Keratinocyte (primary cell): Measurements from ENCODE around the gene ANKRD44. TPM values are rescaled to one million over a fixed set of nuclear protein-coding genes. Genes with fewer than 3 reads are reported as not detected.

Experiments
- DNase-seq: peaks from one replicate; pipeline ENCODE4 v3.0.0-alpha.2; 2011; ENCODE audit warnings: low read depth, missing footprints, low spot score
- FAIRE-seq: peaks from 2 replicates; lab custom pipeline; 2011; peaks lifted over from hg19 to GRCh38; lab: Jason Lieb, UNC
- H2AFZ ChIP-seq: 2 replicates; pipeline ENCODE4 v1.6.0; 2012; ENCODE audit warnings: low read length, control low read depth, inconsistent platforms; ENCODE audit not compliant: control insufficient read depth
- H3K27ac ChIP-seq: 2 replicates; pipeline ENCODE4 v1.5.1; 2011; ENCODE audit warnings: low read length; ENCODE audit not compliant: control insufficient read depth, insufficient read depth
- H3K27me3 ChIP-seq: 3 replicates; pipeline ENCODE4 v1.6.0; 2011; ENCODE audit warnings: low read length; ENCODE audit not compliant: control insufficient read depth, insufficient read depth; ENCODE audit errors: extremely low read depth
- H3K36me3 ChIP-seq, 2 experiments: 2 replicates in 1 of 2; 3 replicates in 1 of 2; pipeline ENCODE4 v1.5.1; 2011; ENCODE audit warnings: low read length in 2 of 2, mild to moderate bottlenecking in 1 of 2; ENCODE audit not compliant: control insufficient read depth in 2 of 2, insufficient read depth in 2 of 2; ENCODE audit errors: extremely low read depth in 1 of 2
- H3K4me1 ChIP-seq: 3 replicates; pipeline ENCODE4 v1.5.1; 2011; ENCODE audit warnings: low read length; ENCODE audit not compliant: control insufficient read depth, insufficient read depth; ENCODE audit errors: extremely low read depth
- H3K4me2 ChIP-seq: 3 replicates; pipeline ENCODE4 v1.6.0; 2011; ENCODE audit warnings: low read depth, low read length; ENCODE audit not compliant: control insufficient read depth, insufficient read depth; ENCODE audit errors: extremely low read depth
- H3K4me3 ChIP-seq, 3 experiments: fragments of 200-600 bp in 1 of 3; sonication (generic) in 1 of 3; 2 replicates in 2 of 3; 3 replicates in 1 of 3; pipeline ENCODE4 v1.5.1; 2011 to 2016; ENCODE audit warnings: low read length in 3 of 3, mild to moderate bottlenecking in 3 of 3, control low read depth in 2 of 3, inconsistent platforms in 1 of 3, low read depth in 1 of 3, mixed read lengths in 1 of 3, mixed run types in 1 of 3, moderate library complexity in 1 of 3; ENCODE audit not compliant: control insufficient read depth in 2 of 3, insufficient read depth in 2 of 3; ENCODE audit errors: extremely low read depth in 1 of 3
- H3K79me2 ChIP-seq: 2 replicates; pipeline ENCODE4 v1.6.0; 2012; ENCODE audit warnings: low read length; ENCODE audit not compliant: control insufficient read depth, insufficient read depth
- H3K9ac ChIP-seq: 3 replicates; pipeline ENCODE4 v1.6.0; 2011; ENCODE audit warnings: low read length; ENCODE audit not compliant: control insufficient read depth, insufficient read depth; ENCODE audit errors: extremely low read depth
- H3K9me1 ChIP-seq: 3 replicates; pipeline ENCODE4 v1.6.0; 2011; ENCODE audit warnings: low read length; ENCODE audit not compliant: control insufficient read depth, insufficient read depth; ENCODE audit errors: extremely low read depth
- H3K9me3 ChIP-seq: 2 replicates; pipeline ENCODE4 v1.5.1; 2012; ENCODE audit warnings: low read depth, low read length; ENCODE audit not compliant: control insufficient read depth
- H4K20me1 ChIP-seq: 3 replicates; pipeline ENCODE4 v1.6.0; 2011; ENCODE audit warnings: low read length; ENCODE audit not compliant: control insufficient read depth, insufficient read depth; ENCODE audit errors: extremely low read depth
- CTCF ChIP-seq, 3 experiments: IDR thresholded peaks in 1 of 3; conservative IDR thresholded peaks in 1 of 3; optimal IDR thresholded peaks in 1 of 3; 2 replicates in 2 of 3; 3 replicates in 1 of 3; pipeline versions ENCODE3 to v1.5.1; 2011; ENCODE audit warnings: low read length in 3 of 3, mild to moderate bottlenecking in 3 of 3, moderate library complexity in 2 of 3, control low read depth in 1 of 3, inconsistent platforms in 1 of 3; ENCODE audit not compliant: insufficient read depth in 2 of 3; ENCODE audit errors: extremely low read depth in 1 of 3
- EZH2 ChIP-seq: IDR thresholded peaks from one replicate; pipeline ENCODE4 v1.6.1; 2012; ENCODE audit warnings: inconsistent platforms, mild to moderate bottlenecking, low read length, moderate library complexity
- dilution Hi-C: fragments of 300-500 bp; cut with MboI; formaldehyde crosslinking; loops from one replicate; pipeline ENCODE4 v1.7.0; 2020; ENCODE audit warnings: low sequenced_read_pairs; ENCODE audit not compliant: extremely low pct_ligation_motif_present
- polyA plus RNA-seq, 5 experiments: library from polyadenylated mRNA; depleted of rRNA in 3 of 5; stranded (reverse) in 3 of 5; stranded (forward) in 1 of 5; unstranded in 1 of 5; fragments of >200 nt; gene quantifications; 1 replicate in 1 of 5; 2 replicates in 3 of 5; 3 replicates in 1 of 5; pipeline versions ENCODE4 v1.2.1 to v1.2.3, GENCODE V29; 2011 to 2012; ENCODE audit warnings: missing spikeins in 2 of 5, low read depth in 1 of 5, low replicate concordance in 1 of 5

Gene ANKRD44
- polyA plus RNA-seq, 1 donor (not counting 4 experiments of a cell fraction or from before 2014, with no cell fraction given): 0.35 TPM

DNA sequence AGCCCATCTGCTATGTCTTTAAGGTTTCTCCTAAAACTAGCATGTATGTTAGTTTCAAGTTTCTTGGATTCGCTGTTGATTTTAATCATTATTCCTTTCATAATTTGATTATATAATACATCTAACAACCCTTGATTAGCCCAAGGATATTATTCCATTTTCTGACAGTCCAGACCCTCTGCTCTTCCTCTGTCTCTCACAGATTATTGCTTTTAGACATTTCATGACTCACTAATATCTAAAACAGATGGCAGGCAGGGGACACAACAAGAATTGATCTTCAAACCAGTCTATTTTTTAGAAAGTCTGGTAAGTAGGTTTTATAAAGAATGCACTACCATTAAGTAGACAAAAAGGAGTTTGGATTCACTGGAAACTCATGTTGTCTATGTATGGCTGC, 162.2 kb downstream of the ANKRD44 start:
- DNase-seq (no peak), FAIRE-seq (no peak)
- Histone ChIP-seq H3K4me3 (no peak overlapping the region), H3K27me3 (no peaks in the 10 kb centered on the region), H2AFZ (no peak overlapping the region), H4K20me1 (no peaks in the 10 kb centered on the region), H3K9me3 (no peaks in the 10 kb centered on the region), H3K36me3 (no peaks in the 10 kb centered on the region), H3K4me2 (no peak overlapping the region), H3K9ac (no peak overlapping the region), H3K27ac (no peak overlapping the region), H3K79me2 (no peaks in the 10 kb centered on the region), H3K4me1 (no peaks in the 10 kb centered on the region), H3K9me1 (no peaks in the 10 kb centered on the region)
- TF ChIP-seq CTCF (optimal IDR thresholded peaks at IDR 0.05 in 1 of 3, IDR thresholded peaks at IDR 0.05 in 1 of 3, conservative IDR thresholded peaks at IDR 0.05 in 1 of 3; ENCODE audit: extremely low read depth in 1 of 3, insufficient read depth in 2 of 3, low read length in 3 of 3): no peak
- no peak for TF ChIP-seq EZH2
- dilution Hi-C loops: no loop called here

DNA sequence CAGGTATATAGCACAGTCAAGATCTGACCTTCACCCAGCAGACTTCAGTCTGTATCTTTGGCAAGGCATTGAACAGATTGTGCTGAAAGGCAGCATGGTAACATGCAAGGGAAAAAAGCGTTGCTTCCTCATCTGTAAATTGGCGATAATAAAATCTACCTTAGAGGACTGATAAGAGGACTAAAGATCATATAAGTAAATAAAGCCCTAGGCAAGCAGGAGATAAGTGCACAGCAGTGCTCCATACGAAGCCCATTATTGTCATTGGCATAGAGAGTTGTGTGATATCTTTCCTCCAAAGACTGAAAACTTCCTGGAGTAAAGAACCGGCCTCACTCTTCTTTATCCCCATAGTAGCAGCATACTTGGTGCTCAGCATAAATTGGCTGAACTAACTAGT, 162.6 kb downstream of the ANKRD44 start:
- H3K4me1 ChIP-seq: no peaks in the 10 kb centered on the region

More for the DNA sequence above, 162.6 kb downstream of the ANKRD44 start:
- FAIRE-seq: no peak
- no peak for DNase-seq
- Histone ChIP-seq H3K4me3 (no peak overlapping the region), H3K9ac (no peak overlapping the region), H3K79me2 (no peaks in the 10 kb centered on the region), H2AFZ (no peak overlapping the region), H3K36me3 (no peaks in the 10 kb centered on the region), H3K4me2 (no peak overlapping the region), H4K20me1 (no peaks in the 10 kb centered on the region), H3K27me3 (no peaks in the 10 kb centered on the region), H3K27ac (no peak overlapping the region), H3K9me3 (no peaks in the 10 kb centered on the region), H3K9me1 (no peaks in the 10 kb centered on the region)
- dilution Hi-C loops: no loop called here
- TF ChIP-seq EZH2: no peak
- TF ChIP-seq CTCF (optimal IDR thresholded peaks at IDR 0.05 in 1 of 3, IDR thresholded peaks at IDR 0.05 in 1 of 3, conservative IDR thresholded peaks at IDR 0.05 in 1 of 3; ENCODE audit: extremely low read depth in 1 of 3, insufficient read depth in 2 of 3, low read length in 3 of 3): no peak
